Endodermal cell (in vitro differentiated cells): ENCODE data around the gene BCL6. TPM values are rescaled to one million over a fixed set of nuclear protein-coding genes. Genes with fewer than 3 reads are reported as not detected.
A peak's percentile ranks its signal among the peaks of the same experiment; 100 is the strongest.

Experiments
- DNase-seq: peaks from one replicate; pipeline ENCODE4 v3.0.0-alpha.2; 2017
- H3K27ac ChIP-seq: 2 replicates; pipeline ENCODE4 v1.5.1; 2013; ENCODE audit warnings: mild to moderate bottlenecking, low read depth, low read length, moderate library complexity
- H3K27me3 ChIP-seq: 2 replicates; pipeline ENCODE4 v1.6.1; 2013; ENCODE audit warnings: mild to moderate bottlenecking, low read length, moderate library complexity; ENCODE audit not compliant: insufficient read depth, control insufficient read depth, poor library complexity, severe bottlenecking
- H3K36me3 ChIP-seq: 2 replicates; pipeline ENCODE4 v1.7.0; 2013; ENCODE audit warnings: mild to moderate bottlenecking, low read length, moderate library complexity; ENCODE audit not compliant: control insufficient read depth, insufficient read depth
- H3K4me1 ChIP-seq: one replicate; pipeline ENCODE4 v1.7.0; 2013; ENCODE audit warnings: low read length; ENCODE audit not compliant: control insufficient read depth, insufficient read depth
- H3K4me3 ChIP-seq: 2 replicates; pipeline ENCODE4 v1.5.1; 2013; ENCODE audit warnings: mild to moderate bottlenecking, low read length, moderate library complexity
- H3K9ac ChIP-seq: 2 replicates; pipeline ENCODE4 v1.6.1; 2013; ENCODE audit warnings: mild to moderate bottlenecking, low read length, moderate library complexity; ENCODE audit not compliant: poor library complexity, severe bottlenecking; ENCODE audit errors: extremely low read depth
- H3K9me3 ChIP-seq: 2 replicates; pipeline ENCODE4 v1.6.1; 2013; ENCODE audit warnings: mild to moderate bottlenecking, low read length, moderate library complexity; ENCODE audit not compliant: control insufficient read depth
- H3K27ac Mint-ChIP-seq: 2 replicates; pipeline ENCODE4 v1.8.0; 2020; ENCODE audit warnings: mixed read lengths
- H3K27me3 Mint-ChIP-seq: 2 replicates; pipeline ENCODE4 v1.8.0; 2021; ENCODE audit warnings: mild to moderate bottlenecking, mixed read lengths; ENCODE audit not compliant: insufficient read depth
- H3K36me3 Mint-ChIP-seq: 2 replicates; pipeline ENCODE4 v1.8.0; 2020; ENCODE audit warnings: low read depth, mixed read lengths
- H3K4me1 Mint-ChIP-seq: 2 replicates; pipeline ENCODE4 v1.8.0; 2020; ENCODE audit warnings: mixed read lengths
- H3K4me3 Mint-ChIP-seq: 2 replicates; pipeline ENCODE4 v1.8.0; 2020; ENCODE audit warnings: mild to moderate bottlenecking, moderate library complexity, mixed read lengths
- H3K9me3 Mint-ChIP-seq: 2 replicates; pipeline ENCODE4 v1.8.0; 2020; ENCODE audit warnings: mild to moderate bottlenecking, mixed read lengths
- WGBS, 2 experiments: methylation state at CpG; one replicate each; pipeline versions ENCODE4 v1.1.5 to v1.1.7; 2013; ENCODE audit warnings: missing lambda C conversion rate in 2 of 2, mixed read lengths in 1 of 2; ENCODE audit not compliant: insufficient coverage in 1 of 2, insufficient read length in 1 of 2; 5-methylcytosine and 5-hydroxymethylcytosine counted together
- total RNA-seq, 2 donors: library from RNA; stranded (reverse); fragmentation: NEBNext Ultra II Directional in 1 of 2; extraction: Animal tissue kit (Norgen Biotek cat#: 25700) in 1 of 2; gene quantifications; 2 replicates in 1 of 2; 3 replicates in 1 of 2; pipeline ENCODE4 v1.2.1, GENCODE V29; 2021
- TF ChIP-seq, protein P1 (sequence below): fragments of 200-600 bp; sonication (generic); conservative IDR thresholded peaks from 2 replicates; pipeline ENCODE4 v1.5.0; 2021; ENCODE audit warnings: antibody characterized with exemption, mild to moderate bottlenecking

BCL6 gene
- total RNA-seq, 2 donors from 2014 or later: 3.8 to 3.9 TPM

DNA sequence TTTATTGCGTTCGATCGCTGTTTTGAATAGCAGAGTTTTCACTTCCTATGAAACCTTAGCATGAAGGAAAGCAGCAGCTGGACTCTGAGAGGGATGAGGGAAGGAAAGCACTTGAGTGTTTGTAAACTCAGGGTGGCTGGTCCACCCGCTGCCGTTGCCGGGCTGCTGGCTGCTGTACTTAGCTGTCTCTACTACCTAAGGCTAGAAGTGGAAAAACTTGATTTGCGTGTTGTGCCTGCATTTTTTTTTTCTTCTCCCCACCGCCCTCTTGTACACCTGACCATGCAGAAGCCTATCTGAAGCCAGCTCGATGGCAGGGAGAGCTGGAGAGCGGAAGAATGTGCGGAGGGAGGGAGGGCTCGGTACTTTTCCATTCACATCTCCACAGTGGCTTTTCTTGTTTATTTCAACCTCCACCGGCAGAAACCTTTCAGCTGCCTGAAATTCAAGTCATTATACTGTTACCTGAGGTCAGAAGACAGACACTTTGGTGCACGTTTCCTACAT, 4.8 kb upstream of the BCL6 start:
- H3K9me3 ChIP-seq: no peaks in the 10 kb centered on the region
- H3K27ac Mint-ChIP-seq: peak overlapping the region; percentile 88
- H3K27me3 ChIP-seq: peaks cover 7% of the 10 kb centered on the region
- H3K4me3 ChIP-seq: no peak overlapping the region
- TF ChIP-seq, protein P1, sequence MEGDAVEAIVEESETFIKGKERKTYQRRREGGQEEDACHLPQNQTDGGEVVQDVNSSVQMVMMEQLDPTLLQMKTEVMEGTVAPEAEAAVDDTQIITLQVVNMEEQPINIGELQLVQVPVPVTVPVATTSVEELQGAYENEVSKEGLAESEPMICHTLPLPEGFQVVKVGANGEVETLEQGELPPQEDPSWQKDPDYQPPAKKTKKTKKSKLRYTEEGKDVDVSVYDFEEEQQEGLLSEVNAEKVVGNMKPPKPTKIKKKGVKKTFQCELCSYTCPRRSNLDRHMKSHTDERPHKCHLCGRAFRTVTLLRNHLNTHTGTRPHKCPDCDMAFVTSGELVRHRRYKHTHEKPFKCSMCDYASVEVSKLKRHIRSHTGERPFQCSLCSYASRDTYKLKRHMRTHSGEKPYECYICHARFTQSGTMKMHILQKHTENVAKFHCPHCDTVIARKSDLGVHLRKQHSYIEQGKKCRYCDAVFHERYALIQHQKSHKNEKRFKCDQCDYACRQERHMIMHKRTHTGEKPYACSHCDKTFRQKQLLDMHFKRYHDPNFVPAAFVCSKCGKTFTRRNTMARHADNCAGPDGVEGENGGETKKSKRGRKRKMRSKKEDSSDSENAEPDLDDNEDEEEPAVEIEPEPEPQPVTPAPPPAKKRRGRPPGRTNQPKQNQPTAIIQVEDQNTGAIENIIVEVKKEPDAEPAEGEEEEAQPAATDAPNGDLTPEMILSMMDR: no peak
- H3K9me3 Mint-ChIP-seq: no peaks in the 10 kb centered on the region
- peak overlapping the region; percentile 48 for H3K4me3 Mint-ChIP-seq
- no peak overlapping the region for H3K27ac ChIP-seq
- H3K36me3 ChIP-seq: no peaks in the 10 kb centered on the region
- H3K27me3 Mint-ChIP-seq: peaks cover 12% of the 10 kb centered on the region
- H3K4me1 ChIP-seq: no peaks in the 10 kb centered on the region
- H3K4me1 Mint-ChIP-seq: peaks cover 54% of the 10 kb centered on the region
- no peak overlapping the region for H3K9ac ChIP-seq
- WGBS, 2 experiments: 66 to 71% methylated on average over 10 to 14 of the region's 14 CpGs
- peak; percentile 89 for DNase-seq
- no peaks in the 10 kb centered on the region for H3K36me3 Mint-ChIP-seq

- H3K36me3 ChIP-seq: no peaks in the 10 kb centered on the region
- no peak overlapping the region for H3K9ac ChIP-seq
- Mint-ChIP-seq H3K9me3 (no peaks in the 10 kb centered on the region), H3K4me1 (peaks cover 54% of the 10 kb centered on the region), H3K27ac (peak overlapping the region; percentile 89), H3K27me3 (peaks cover 25% of the 10 kb centered on the region), H3K4me3 (no peak overlapping the region), H3K36me3 (no peaks in the 10 kb centered on the region)
- WGBS, 2 experiments: 7% methylated on average over 2 of the region's 2 CpGs; no CpG with 5 or more reads in 1 of the 2 experiments
- peak; percentile 99 for DNase-seq
- H3K27me3 ChIP-seq: peaks cover 12% of the 10 kb centered on the region
- no peaks in the 10 kb centered on the region for H3K9me3 ChIP-seq
- no peak overlapping the region for H3K4me3 ChIP-seq
- H3K27ac ChIP-seq: no peak overlapping the region
- no peaks in the 10 kb centered on the region for H3K4me1 ChIP-seq
- TF ChIP-seq, protein P1: peak; percentile 98
Observed at GRCh38 chr3:187748050-187748481, 2.8 kb upstream of the BCL6 start.

GRCh38 chr3:187747506-187747905, 2.2 kb upstream of the BCL6 start:
- Histone ChIP-seq H3K27ac (no peak overlapping the region), H3K36me3 (no peaks in the 10 kb centered on the region), H3K4me3 (no peak overlapping the region), H3K9ac (no peak overlapping the region), H3K27me3 (peaks cover 17% of the 10 kb centered on the region), H3K9me3 (no peaks in the 10 kb centered on the region), H3K4me1 (no peaks in the 10 kb centered on the region)
- TF ChIP-seq, protein P1: no peak
- H3K27ac Mint-ChIP-seq: peak overlapping the region; percentile 89
- peaks cover 31% of the 10 kb centered on the region for H3K27me3 Mint-ChIP-seq
- peaks cover 54% of the 10 kb centered on the region for H3K4me1 Mint-ChIP-seq
- no peak for DNase-seq
- no peaks in the 10 kb centered on the region for H3K36me3 Mint-ChIP-seq
- WGBS, 2 experiments: 63 to 64% methylated on average over 5 of the region's 5 CpGs
- H3K9me3 Mint-ChIP-seq: no peaks in the 10 kb centered on the region
- H3K4me3 Mint-ChIP-seq: no peak overlapping the region
